GM12892 (cell line): Measurements from ENCODE around the gene TYW5.

Experiments
- DNase-seq: peaks from one replicate; pipeline ENCODE4 v3.0.0; 2011; ENCODE audit not compliant: insufficient read length
- FAIRE-seq: peaks from 2 replicates; lab custom pipeline; 2011; peaks lifted over from hg19 to GRCh38; lab: Jason Lieb, UNC
- POLR2A ChIP-seq: IDR thresholded peaks from 2 replicates; pipeline ENCODE4 v1.6.1; 2011; ENCODE audit warnings: low read depth, low read length, control low read depth
- POLR2AphosphoS5 ChIP-seq: IDR thresholded peaks from 2 replicates; pipeline ENCODE4 v1.6.1; 2011; ENCODE audit warnings: low read depth, low read length, control low read depth
- TAF1 ChIP-seq: IDR thresholded peaks from 2 replicates; pipeline ENCODE4 v1.6.1; 2011; ENCODE audit warnings: low read depth, mild to moderate bottlenecking, control low read depth, low read length, borderline replicate concordance

TYW5 gene

GRCh38 chr2:199987586-199987985, 32.3 kb upstream of the TYW5 start:
- FAIRE-seq (no peak), DNase-seq (no peak)

GRCh38 chr2:199985625-199986207, 30.4 kb upstream of the TYW5 start:
- FAIRE-seq (no peak), DNase-seq (no peak)
- no peak for TF ChIP-seq TAF1
- no peak for TF ChIP-seq POLR2A

More at GRCh38 chr2:199987586-199987985, 32.3 kb upstream of the TYW5 start:
- TF ChIP-seq POLR2AphosphoS5 (no peak), TAF1 (no peak)

GRCh38 chr2:199984755-199985154, 29.5 kb upstream of the TYW5 start:
- TF ChIP-seq POLR2AphosphoS5: no peak
- no peak for TF ChIP-seq TAF1
- TF ChIP-seq POLR2A: no peak
- DNase-seq (no peak), FAIRE-seq (no peak)

GRCh38 chr2:199984159-199984558, 28.9 kb upstream of the TYW5 start:
- no peak for FAIRE-seq
- TF ChIP-seq TAF1 (no peak), POLR2AphosphoS5 (no peak), POLR2A (no peak)
- no peak for DNase-seq

- DNase-seq: no peak
- no peak for FAIRE-seq
- no peak for TF ChIP-seq POLR2A
- TF ChIP-seq TAF1: no peak
- TF ChIP-seq POLR2AphosphoS5: no peak
Observed at GRCh38 chr2:199983534-199983933, 28.2 kb upstream of the TYW5 start.

- DNase-seq: no peak
- no peak for TF ChIP-seq POLR2A
- TF ChIP-seq POLR2AphosphoS5: no peak
- no peak for TF ChIP-seq TAF1
- FAIRE-seq: no peak
Observed at GRCh38 chr2:199982126-199982843, 27.0 kb upstream of the TYW5 start.

GRCh38 chr2:199979832-199980628, 24.7 kb upstream of the TYW5 start:
- peak; percentile 93 for FAIRE-seq
- no peak for DNase-seq
- TF ChIP-seq TAF1 (no peak), POLR2AphosphoS5 (no peak), POLR2A (no peak)

GRCh38 chr2:199979398-199979797, 24.1 kb upstream of the TYW5 start:
- no peak for DNase-seq
- no peak for FAIRE-seq
- TF ChIP-seq POLR2AphosphoS5 (no peak), TAF1 (no peak), POLR2A (no peak)

GRCh38 chr2:199977984-199978415, 22.7 kb upstream of the TYW5 start:
- DNase-seq: no peak
- FAIRE-seq: no peak
- TF ChIP-seq POLR2AphosphoS5 (no peak), TAF1 (no peak), POLR2A (no peak)

GRCh38 chr2:199975273-199975895, 20.1 kb upstream of the TYW5 start:
- no peak for DNase-seq
- FAIRE-seq: no peak
- TF ChIP-seq TAF1 (no peak), POLR2AphosphoS5 (no peak), POLR2A (no peak)

- no peak for FAIRE-seq
Observed at GRCh38 chr2:199973703-199974102, 18.4 kb upstream of the TYW5 start.

More at GRCh38 chr2:199973703-199974102, 18.4 kb upstream of the TYW5 start:
- TF ChIP-seq POLR2AphosphoS5: no peak
- no peak for TF ChIP-seq TAF1
- TF ChIP-seq POLR2A: no peak
- DNase-seq: no peak
